HG02884 (cell line): ENCODE data around the gene SPATA9.
"Not testable (repeated sequence)": the region's sequence is repeated elsewhere in the genome, so short reads cannot be mapped to it uniquely, and the experiment has no call there.

Experiments used
- ATAC-seq: cut with Tn5 transposase; IDR thresholded peaks from one replicate; pipeline ENCODE4 v1.9.1; 2021; ENCODE audit warnings: mild to moderate bottlenecking, moderate library complexity; ENCODE audit not compliant: unreplicated experiment

The SPATA9 gene

GRCh38 chr5:95646569-95647431 is 36.0 kb downstream of the SPATA9 start, which contains the start of gene RFESD:
Gene RFESD (plus strand): TSS chr5:95646777. CDS start chr5:95652272, 5,495 bp downstream.
- peak; percentile 94 for ATAC-seq

- not testable (repeated sequence) for ATAC-seq
Observed at GRCh38 chr5:95646226-95646568, 36.6 kb downstream of the SPATA9 start.

GRCh38 chr5:95644351-95645042 is 38.3 kb downstream of the SPATA9 start:
- ATAC-seq = peak; percentile 41

GRCh38 chr5:95643152-95643551 is 39.6 kb downstream of the SPATA9 start:
- no peak for ATAC-seq

GRCh38 chr5:95641741-95642220 is 41.0 kb downstream of the SPATA9 start:
- no peak for ATAC-seq

GRCh38 chr5:95638632-95639031 is 44.2 kb downstream of the SPATA9 start:
- ATAC-seq = no peak

- ATAC-seq = no peak
Observed at GRCh38 chr5:95634081-95634480, 48.7 kb downstream of the SPATA9 start.

- ATAC-seq = no peak
Observed at GRCh38 chr5:95633671-95634070, 49.1 kb downstream of the SPATA9 start.

GRCh38 chr5:95632942-95633341 is 49.8 kb downstream of the SPATA9 start:
- ATAC-seq = not testable (repeated sequence)

- peak; percentile 86 for ATAC-seq
Observed at GRCh38 chr5:95631991-95632675, 50.7 kb downstream of the SPATA9 start.

- ATAC-seq = peak; percentile 10
Observed at GRCh38 chr5:95631255-95631958, 51.4 kb downstream of the SPATA9 start.

- ATAC-seq = no peak
Observed at GRCh38 chr5:95630394-95630917, 52.3 kb downstream of the SPATA9 start.

GRCh38 chr5:95628933-95629332 is 53.9 kb downstream of the SPATA9 start:
- no peak for ATAC-seq

GRCh38 chr5:95627971-95628810 is 54.6 kb downstream of the SPATA9 start:
- ATAC-seq = no peak

GRCh38 chr5:95626701-95627100 is 56.1 kb downstream of the SPATA9 start:
- no peak for ATAC-seq

GRCh38 chr5:95624368-95624767 is 58.4 kb downstream of the SPATA9 start:
- no peak for ATAC-seq

GRCh38 chr5:95623706-95624105 is 59.1 kb downstream of the SPATA9 start:
- ATAC-seq = no peak

- ATAC-seq = no peak
Observed at GRCh38 chr5:95621839-95622629, 60.8 kb downstream of the SPATA9 start.
